ENCODE results near the gene RUVBL2. TPM values are rescaled to one million over a fixed set of nuclear protein-coding genes. Genes with fewer than 3 reads are reported as not detected.

The RUVBL2 gene
- 350 and 368 TPM in 2 replicates for total RNA-seq

GRCh38 chr19:48993175-48994034 lies at the start of gene RUVBL2, which contains the start of gene GYS1:
Gene RUVBL2 (plus strand): TSS chr19:48993887. CDS start chr19:48993912, 25 bp downstream.
Gene GYS1 (minus strand): TSS chr19:48993309. CDS start chr19:48993112, 197 bp downstream.

GRCh38 chr19:48954595-48955307 lies 38.9 kb upstream of the RUVBL2 start, which contains the start of gene BAX:
Gene BAX (plus strand): TSS chr19:48954875. CDS start chr19:48954929, 54 bp downstream.

GRCh38 chr19:48965040-48965805 lies 28.5 kb upstream of the RUVBL2 start, which contains the start of gene FTL:
Gene FTL (plus strand): TSS chr19:48965309. CDS start chr19:48965508, 199 bp downstream.

GRCh38 chr19:49017041-49017665 lies 23.5 kb downstream of the RUVBL2 start, which contains the start of gene LHB:
Gene LHB (minus strand): TSS chr19:49017091. CDS start chr19:49017081, 10 bp downstream.

GRCh38 chr19:49024233-49024632 lies 30.5 kb downstream of the RUVBL2 start, which contains the start of gene CGB3:
Gene CGB3 (minus strand): TSS chr19:49024333. CDS start chr19:49023971, 362 bp downstream.

GRCh38 chr19:49031642-49032301 lies 38.1 kb downstream of the RUVBL2 start, which contains the start of gene CGB2:
Gene CGB2 (plus strand): TSS chr19:49031890. CDS start chr19:49032096, 206 bp downstream.

GRCh38 chr19:49036815-49037214 lies 43.1 kb downstream of the RUVBL2 start, which contains the start of gene CGB1:
Gene CGB1 (minus strand): TSS chr19:49036895. CDS start chr19:49036711, 184 bp downstream.

GRCh38 chr19:49043548-49043947 lies 49.9 kb downstream of the RUVBL2 start, which contains the start of gene CGB5:
Gene CGB5 (plus strand): TSS chr19:49043848. CDS start chr19:49044210, 362 bp downstream.

GRCh38 chr19:49049011-49049410 lies 55.3 kb downstream of the RUVBL2 start, which contains the start of gene CGB8:
Gene CGB8 (minus strand): TSS chr19:49049111. CDS start chr19:49048739, 372 bp downstream.

GRCh38 chr19:49057636-49058234 lies 64.0 kb downstream of the RUVBL2 start, which contains the start of gene CGB7:
Gene CGB7 (minus strand): TSS chr19:49057749. CDS start chr19:49055375, 2,374 bp downstream.

GRCh38 chr19:49064768-49065611 lies 71.3 kb downstream of the RUVBL2 start, which contains the start of gene NTF4:
Gene NTF4 (minus strand): TSS chr19:49064818. CDS start chr19:49061997, 2,821 bp downstream.

Other genes with a start within 250 kb of the RUVBL2 start
- gene IZUMO1, start 247.0 kb upstream of the RUVBL2 start, total RNA-seq: under 0.01 TPM in 1 of 2 replicates, not detected in the other
- gene FUT1, start 241.2 kb upstream of the RUVBL2 start, total RNA-seq: 0.15 and 0.17 TPM in 2 replicates
- gene FGF21, start 238.4 kb upstream of the RUVBL2 start, total RNA-seq: not detected in 2 replicates
- 61.5 and 67.0 TPM in 2 replicates for gene BCAT2, start 182.9 kb upstream of the RUVBL2 start, total RNA-seq
- gene HSD17B14, start 157.4 kb upstream of the RUVBL2 start, total RNA-seq: 2.7 and 6.5 TPM in 2 replicates
- gene PLEKHA4, start 125.3 kb upstream of the RUVBL2 start, total RNA-seq: 11.4 and 20.1 TPM in 2 replicates
- gene PPP1R15A, start 121.5 kb upstream of the RUVBL2 start, total RNA-seq: 23.3 and 33.8 TPM in 2 replicates
- gene TULP2, start 95.1 kb upstream of the RUVBL2 start, total RNA-seq: 0.17 and 0.45 TPM in 2 replicates
- gene NUCB1, start 93.6 kb upstream of the RUVBL2 start, total RNA-seq: 166 and 176 TPM in 2 replicates
- not detected in 2 replicates for gene DHDH, start 60.2 kb upstream of the RUVBL2 start, total RNA-seq
- gene BAX, start 39.0 kb upstream of the RUVBL2 start, total RNA-seq: 127 and 135 TPM in 2 replicates
- gene FTL, start 28.6 kb upstream of the RUVBL2 start, total RNA-seq: 3,185 and 3,463 TPM in 2 replicates
- gene GYS1, start 578 bp upstream of the RUVBL2 start, total RNA-seq: 28.7 and 30.8 TPM in 2 replicates
- gene LHB, start 23.2 kb downstream of the RUVBL2 start, total RNA-seq: 0.45 TPM in 1 of 2 replicates, not detected in the other
- gene CGB3, start 30.4 kb downstream of the RUVBL2 start, total RNA-seq: not detected in 2 replicates
- 0.34 TPM in 1 of 2 replicates, not detected in the other for gene CGB2, start 38.0 kb downstream of the RUVBL2 start, total RNA-seq
- 2.9 TPM in 1 of 2 replicates, not detected in the other for gene CGB1, start 43.0 kb downstream of the RUVBL2 start, total RNA-seq
- gene CGB5, start 50.0 kb downstream of the RUVBL2 start, total RNA-seq: not detected in 2 replicates
- gene CGB8, start 55.2 kb downstream of the RUVBL2 start, total RNA-seq: not detected in 2 replicates
- 0.30 and 0.34 TPM in 2 replicates for gene CGB7, start 63.9 kb downstream of the RUVBL2 start, total RNA-seq
- gene NTF4, start 70.9 kb downstream of the RUVBL2 start, total RNA-seq: not detected in 2 replicates
- not detected in 2 replicates for gene KCNA7, start 78.8 kb downstream of the RUVBL2 start, total RNA-seq
- gene SNRNP70, start 91.6 kb downstream of the RUVBL2 start, total RNA-seq: 178 and 179 TPM in 2 replicates
- gene LIN7B, start 120.5 kb downstream of the RUVBL2 start, total RNA-seq: 4.7 and 5.2 TPM in 2 replicates
- gene C19orf73, start 125.3 kb downstream of the RUVBL2 start, total RNA-seq: 2.2 and 3.3 TPM in 2 replicates
- 2.2 TPM in 2 replicates for gene PPFIA3, start 125.7 kb downstream of the RUVBL2 start, total RNA-seq
- gene HRC, start 161.5 kb downstream of the RUVBL2 start, total RNA-seq: not detected in 2 replicates
- gene TRPM4, start 163.9 kb downstream of the RUVBL2 start, total RNA-seq: 10.4 and 12.1 TPM in 2 replicates

Data from bronchus fibroblast of lung (primary cell).